NCI-H1694 treated with DMSO at 0.1 percent for 48 hours (cell line): Measurements from ENCODE around the gene SMC1A.

ENCODE experiments used
- DNase-seq: peaks from one replicate; lab custom pipeline; 2025; lab: John Stamatoyannopoulos, UW

The SMC1A gene

GRCh38 chrX:53340852-53341645 lies 81.4 kb downstream of the SMC1A start:
- no peak for DNase-seq

DNA sequence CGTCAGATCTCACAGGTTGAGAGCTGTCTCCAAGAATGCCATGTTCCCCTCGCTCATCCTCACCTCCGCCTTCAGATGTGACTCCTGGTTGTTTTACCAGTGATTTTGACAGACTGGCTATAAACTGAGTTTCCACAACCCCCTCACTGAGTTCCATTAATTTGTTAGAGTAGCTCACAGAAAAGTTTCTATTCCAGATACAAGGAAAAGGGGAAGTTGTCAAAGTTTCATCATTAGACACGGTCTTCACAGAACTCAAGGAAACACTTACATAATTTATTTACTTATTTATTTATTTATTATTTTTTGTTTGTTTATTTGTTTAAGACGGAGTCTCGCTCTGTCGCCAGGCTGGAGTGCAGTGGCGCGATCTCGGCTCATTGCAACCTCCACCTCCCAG lies 85.4 kb downstream of the SMC1A start:
- DNase-seq, result no peak

DNA sequence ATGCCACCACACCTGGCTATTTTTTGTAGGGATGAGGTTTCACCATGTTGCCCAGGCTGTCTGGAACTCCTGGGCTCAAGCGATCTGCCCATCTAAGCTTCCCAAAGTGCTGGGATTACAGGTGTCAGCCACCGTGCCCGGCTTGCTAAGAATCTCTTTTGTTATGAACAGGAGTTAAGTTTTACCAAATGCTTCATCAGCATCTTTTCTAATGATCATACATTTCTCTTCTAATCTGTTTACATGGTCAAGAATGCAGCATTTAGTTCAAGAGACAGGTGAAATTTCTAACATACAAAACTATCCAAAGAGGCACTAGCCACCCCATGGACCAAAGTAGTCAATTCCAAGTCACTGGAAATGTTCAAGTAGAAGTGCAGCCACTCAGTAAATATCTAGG lies 88.6 kb downstream of the SMC1A start:
- DNase-seq, result no peak

- DNase-seq, result no peak
Measured at GRCh38 chrX:53332204-53332603, 90.2 kb downstream of the SMC1A start.

DNA sequence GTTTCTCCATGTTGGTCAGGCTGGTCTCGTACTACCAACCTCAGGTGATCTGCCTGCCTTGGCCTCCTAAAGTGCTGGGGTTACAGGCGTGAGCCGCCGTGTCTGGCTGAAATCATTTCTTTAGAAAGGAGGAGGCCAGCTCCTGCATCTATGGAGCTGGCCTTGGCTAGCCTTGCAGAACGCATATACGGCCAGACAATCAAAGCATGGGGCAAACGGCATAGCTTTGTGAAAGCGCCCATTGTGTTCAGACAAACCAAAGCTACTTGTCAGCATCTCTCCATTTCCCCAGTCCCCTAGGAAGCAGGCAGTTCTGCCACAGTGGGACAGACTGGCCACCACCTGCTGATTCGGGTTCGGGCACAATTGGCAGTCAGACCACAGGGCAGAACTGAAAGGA lies 92.1 kb downstream of the SMC1A start:
- DNase-seq, result no peak

- no peak for DNase-seq
Measured at GRCh38 chrX:53324803-53325202, 97.7 kb downstream of the SMC1A start.
